HepG2 (cell line): ENCODE data around the gene INPP4B. TPM values are rescaled to one million over a fixed set of nuclear protein-coding genes. Genes with fewer than 3 reads are reported as not detected.

Source experiments
- ATAC-seq: fragments of 200-7000 bp; cut with Tn5 transposase; 3 replicates; pipeline ENCODE4 v1.9.1; 2020; ENCODE audit warnings: mild to moderate bottlenecking, moderate library complexity
- BruUV-seq: library from RNA; stranded (reverse); fragments of 400-500 nt; replicated peaks from 2 replicates; lab custom pipeline; 2021; lab: Mats Ljungman, UMichigan
- CTCF ChIA-PET: fragments of 300-600 bp; formaldehyde crosslinking; extraction: SDS; loops from one replicate; lab custom pipeline; 2021; ENCODE audit warnings: low total read pairs, inconsistent platforms, low intra/inter-chr PET ratio; lab: Yijun Ruan, JAX
- POLR2A ChIA-PET: fragments of 350-600 bp; sonication (Branson Sonifier 250); formaldehyde crosslinking; loops from one replicate; lab custom pipeline; 2020; ENCODE audit warnings: antibody characterized with exemption, inconsistent platforms; lab: Yijun Ruan, JAX
- DNase-seq: peaks from one replicate; pipeline ENCODE4 v3.0.0-alpha.2; 2015; ENCODE audit warnings: low spot score
- FAIRE-seq: peaks from 3 replicates; lab custom pipeline; 2011; peaks lifted over from hg19 to GRCh38; lab: Jason Lieb, UNC
- H2AFZ ChIP-seq: one replicate; pipeline ENCODE4 v1.6.1; 2011; ENCODE audit warnings: low read length, inconsistent platforms
- H3K27ac ChIP-seq: fragments of 300-600 bp; 3 replicates; pipeline ENCODE4 v1.8.0; 2011; ENCODE audit warnings: mixed run types, mild to moderate bottlenecking, mixed read lengths, low read length, inconsistent platforms; ENCODE audit not compliant: insufficient read depth; ENCODE audit errors: extremely low read length
- H3K27me3 ChIP-seq, 2 experiments: fragments of 200-600 bp in 1 of 2; 2 replicates in 1 of 2; 3 replicates in 1 of 2; pipeline versions ENCODE4 v1.6.0 to v1.8.0; 2011; ENCODE audit warnings: low read length in 2 of 2, mild to moderate bottlenecking in 2 of 2, moderate library complexity in 2 of 2, inconsistent platforms in 1 of 2; ENCODE audit not compliant: insufficient read depth in 2 of 2, control insufficient read depth in 1 of 2
- H3K36me3 ChIP-seq, 2 experiments: fragments of 200-600 bp in 1 of 2; replicated peaks in 1 of 2; 2 replicates in 1 of 2; 3 replicates in 1 of 2; pipeline versions ENCODE4 v1.5.1 to v1.8.0; 2011; ENCODE audit warnings: low read length in 2 of 2, inconsistent platforms in 1 of 2; ENCODE audit not compliant: insufficient read depth in 2 of 2, control insufficient read depth in 1 of 2
- H3K4me1 ChIP-seq: 2 replicates; pipeline ENCODE4 v1.5.1; 2012; ENCODE audit warnings: low read length, inconsistent platforms; ENCODE audit not compliant: insufficient read depth
- H3K4me2 ChIP-seq: 2 replicates; pipeline ENCODE4 v1.6.0; 2011; ENCODE audit warnings: low read depth, low read length, inconsistent platforms
- H3K4me3 ChIP-seq, 3 experiments: fragments of 200-600 bp in 1 of 3; sonication (generic), shearing (Covaris generic) in 1 of 3; replicated peaks in 1 of 3; 2 replicates each; pipeline ENCODE4 v1.5.1; 2011 to 2016; ENCODE audit warnings: low read length in 3 of 3, inconsistent platforms in 2 of 3, low read depth in 2 of 3, mild to moderate bottlenecking in 2 of 3, control low read depth in 1 of 3, mixed read lengths in 1 of 3; ENCODE audit not compliant: insufficient read depth in 1 of 3
- H3K79me2 ChIP-seq: one replicate; pipeline ENCODE4 v1.6.1; 2011; ENCODE audit warnings: low read length, inconsistent platforms; ENCODE audit not compliant: insufficient read depth
- H3K9ac ChIP-seq: 2 replicates; pipeline ENCODE4 v1.6.0; 2011; ENCODE audit warnings: mild to moderate bottlenecking, low read depth, low read length, inconsistent platforms; ENCODE audit not compliant: insufficient read depth
- H3K9me3 ChIP-seq: 2 replicates; pipeline ENCODE4 v1.5.1; 2012; ENCODE audit warnings: mild to moderate bottlenecking, low read length
- H4K20me1 ChIP-seq: 2 replicates; pipeline ENCODE4 v1.6.0; 2011; ENCODE audit warnings: inconsistent platforms, mild to moderate bottlenecking, low read length, moderate library complexity; ENCODE audit not compliant: insufficient read depth
- ARHGAP35 ChIP-seq: sonication (generic); formaldehyde crosslinking; IDR thresholded peaks from 2 replicates; pipeline ENCODE4 v1.9.0; 2022; ENCODE audit warnings: mild to moderate bottlenecking, inconsistent platforms, moderate library complexity, missing genetic modification reagents, borderline replicate concordance
- HMG20A ChIP-seq: IDR thresholded peaks from 2 replicates; pipeline ENCODE4 v1.6.1; 2016; ENCODE audit warnings: borderline replicate concordance
- NFIC ChIP-seq: IDR thresholded peaks from 2 replicates; pipeline ENCODE4 v1.6.1; 2012; ENCODE audit warnings: mild to moderate bottlenecking, low read length, inconsistent platforms
- ZFP36L2 ChIP-seq: sonication (generic); formaldehyde crosslinking; IDR thresholded peaks from 2 replicates; pipeline ENCODE4 v1.4.0; 2020; ENCODE audit warnings: missing genetic modification reagents
- ZNF124 ChIP-seq: sonication (generic); formaldehyde crosslinking; IDR thresholded peaks from 2 replicates; pipeline ENCODE4 v1.4.0; 2020; ENCODE audit warnings: missing genetic modification reagents
- ZNF644 ChIP-seq: IDR thresholded peaks from 2 replicates; pipeline ENCODE4 v1.6.1; 2016; ENCODE audit warnings: low read depth
- ZNF652 ChIP-seq: IDR thresholded peaks from 2 replicates; pipeline ENCODE4 v1.6.1; 2016; ENCODE audit warnings: low read depth, borderline replicate concordance
- ZNF761 ChIP-seq: sonication (generic); formaldehyde crosslinking; conservative IDR thresholded peaks from 2 replicates; pipeline ENCODE4 v1.4.0; 2020; ENCODE audit warnings: mild to moderate bottlenecking, missing genetic modification reagents
- WGBS: methylation state at CpG from one replicate; pipeline ENCODE4 v1.1.6; 2017; ENCODE audit warnings: low lambda C conversion rate; 5-methylcytosine and 5-hydroxymethylcytosine counted together
- in situ Hi-C: cut with HindIII; loops from 2 replicates; pipeline ENCODE4 v1.10.0; 2017; ENCODE audit warnings: low pct_unique_long_range_greater_than_20kb; ENCODE audit not compliant: extremely low pct_ligation_motif_present
- intact Hi-C: fragments of 100-400 bp; cut with micrococcal nuclease; formaldehyde crosslinking; loops from one replicate; pipeline ENCODE4 v1.10.0; 2022; ENCODE audit not compliant: unreplicated experiment
- polyA plus RNA-seq, 8 experiments: library from polyadenylated mRNA; depleted of rRNA in 3 of 8; stranded (reverse) in 7 of 8; unstranded in 1 of 8; fragments of >200 nt; fragmentation: Illumina TruSeq in 4 of 8; extraction: Trizol in 4 of 8; gene quantifications; 2 replicates each; pipeline versions ENCODE4 v1.2.1 to v1.2.3, GENCODE V29; 2011 to 2016; ENCODE audit warnings: low read depth in 4 of 8, missing spikeins in 1 of 8, mixed read lengths in 1 of 8; ENCODE audit not compliant: insufficient read depth in 1 of 8
- total RNA-seq, 5 experiments: library from RNA; depleted of rRNA; stranded (reverse); fragments of >200 nt; fragmentation: Illumina TruSeq; extraction: Trizol; gene quantifications; 2 replicates each; pipeline ENCODE4 v1.2.3, GENCODE V29; 2016; ENCODE audit warnings: low read depth in 1 of 5
- TF ChIP-seq, protein P1 (sequence below): sonication (generic); formaldehyde crosslinking; IDR thresholded peaks from 2 replicates; pipeline ENCODE4 v1.5.1; 2020; ENCODE audit warnings: missing genetic modification reagents, mild to moderate bottlenecking, borderline replicate concordance
- TF ChIP-seq, protein P2 (sequence below), 2 experiments: sonication (generic) in 1 of 2; formaldehyde crosslinking in 1 of 2; IDR thresholded peaks; 2 replicates each; pipeline versions ENCODE4 v1.6.1 to v1.9.0; 2014 to 2022; ENCODE audit warnings: antibody characterized with exemption in 1 of 2, borderline replicate concordance in 1 of 2, inconsistent platforms in 1 of 2, low read depth in 1 of 2, missing genetic modification reagents in 1 of 2
- TF ChIP-seq, protein P3 (sequence below): sonication (generic); formaldehyde crosslinking; IDR thresholded peaks from 2 replicates; pipeline ENCODE4 v1.4.0; 2020; ENCODE audit warnings: mild to moderate bottlenecking, missing genetic modification reagents
- TF ChIP-seq, protein P4 (sequence below): sonication (generic); formaldehyde crosslinking; IDR thresholded peaks from 2 replicates; pipeline ENCODE4 v1.5.0; 2020; ENCODE audit warnings: missing genetic modification reagents

Gene INPP4B
- total and polyA plus RNA-seq, 2 of the 13 experiments (the other 11 are each of a cell fraction or from before 2014, with no cell fraction given): not detected

DNA sequence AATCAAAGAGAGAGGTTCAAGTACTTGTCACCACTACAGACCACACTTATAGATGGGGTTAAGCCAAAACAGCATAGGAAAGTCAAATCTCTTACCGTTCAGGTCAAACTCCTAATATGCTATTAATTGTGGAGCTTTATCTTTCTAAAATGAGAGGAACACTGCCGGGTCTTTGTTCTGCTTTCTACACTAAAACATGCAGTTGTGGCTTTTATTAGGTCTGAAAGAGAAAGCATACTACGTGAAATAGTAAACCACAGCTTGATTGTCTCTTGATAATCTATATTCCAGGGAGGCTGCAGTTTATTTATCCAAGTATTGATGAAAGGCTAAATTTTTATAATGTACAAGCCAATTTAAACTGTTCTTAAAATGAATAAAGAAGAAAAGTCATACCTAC lies 12.3 kb upstream of the INPP4B start:
- Histone ChIP-seq H3K79me2 (no peaks in the 10 kb centered on the region), H3K27ac (no peak overlapping the region), H2AFZ (no peak overlapping the region), H3K27me3 (no peaks in the 10 kb centered on the region), H3K9ac (no peak overlapping the region), H4K20me1 (no peaks in the 10 kb centered on the region), H3K36me3 (no peaks in the 10 kb centered on the region)
- POLR2A ChIA-PET: no interaction called here
- FAIRE-seq (no peak), ATAC-seq (no peak)
- in situ Hi-C loops: no loop called here
- BruUV-seq: no TSS peak
- intact Hi-C loops: no loop called here
- TF ChIP-seq ZNF124 (CRISPR knock-in tag) (no peak), ARHGAP35 (CRISPR knock-in tag) (no peak), NFIC (no peak), HMG20A (CRISPR knock-in tag) (no peak), ZNF652 (CRISPR knock-in tag) (no peak), ZFP36L2 (no peak), ZNF761 (CRISPR knock-in tag) (no peak), ZNF644 (CRISPR knock-in tag) (no peak)
- TF ChIP-seq, protein P1, sequence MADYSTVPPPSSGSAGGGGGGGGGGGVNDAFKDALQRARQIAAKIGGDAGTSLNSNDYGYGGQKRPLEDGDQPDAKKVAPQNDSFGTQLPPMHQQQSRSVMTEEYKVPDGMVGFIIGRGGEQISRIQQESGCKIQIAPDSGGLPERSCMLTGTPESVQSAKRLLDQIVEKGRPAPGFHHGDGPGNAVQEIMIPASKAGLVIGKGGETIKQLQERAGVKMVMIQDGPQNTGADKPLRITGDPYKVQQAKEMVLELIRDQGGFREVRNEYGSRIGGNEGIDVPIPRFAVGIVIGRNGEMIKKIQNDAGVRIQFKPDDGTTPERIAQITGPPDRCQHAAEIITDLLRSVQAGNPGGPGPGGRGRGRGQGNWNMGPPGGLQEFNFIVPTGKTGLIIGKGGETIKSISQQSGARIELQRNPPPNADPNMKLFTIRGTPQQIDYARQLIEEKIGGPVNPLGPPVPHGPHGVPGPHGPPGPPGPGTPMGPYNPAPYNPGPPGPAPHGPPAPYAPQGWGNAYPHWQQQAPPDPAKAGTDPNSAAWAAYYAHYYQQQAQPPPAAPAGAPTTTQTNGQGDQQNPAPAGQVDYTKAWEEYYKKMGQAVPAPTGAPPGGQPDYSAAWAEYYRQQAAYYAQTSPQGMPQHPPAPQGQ (CRISPR knock-in tag): no peak
- TF ChIP-seq, protein P2, sequence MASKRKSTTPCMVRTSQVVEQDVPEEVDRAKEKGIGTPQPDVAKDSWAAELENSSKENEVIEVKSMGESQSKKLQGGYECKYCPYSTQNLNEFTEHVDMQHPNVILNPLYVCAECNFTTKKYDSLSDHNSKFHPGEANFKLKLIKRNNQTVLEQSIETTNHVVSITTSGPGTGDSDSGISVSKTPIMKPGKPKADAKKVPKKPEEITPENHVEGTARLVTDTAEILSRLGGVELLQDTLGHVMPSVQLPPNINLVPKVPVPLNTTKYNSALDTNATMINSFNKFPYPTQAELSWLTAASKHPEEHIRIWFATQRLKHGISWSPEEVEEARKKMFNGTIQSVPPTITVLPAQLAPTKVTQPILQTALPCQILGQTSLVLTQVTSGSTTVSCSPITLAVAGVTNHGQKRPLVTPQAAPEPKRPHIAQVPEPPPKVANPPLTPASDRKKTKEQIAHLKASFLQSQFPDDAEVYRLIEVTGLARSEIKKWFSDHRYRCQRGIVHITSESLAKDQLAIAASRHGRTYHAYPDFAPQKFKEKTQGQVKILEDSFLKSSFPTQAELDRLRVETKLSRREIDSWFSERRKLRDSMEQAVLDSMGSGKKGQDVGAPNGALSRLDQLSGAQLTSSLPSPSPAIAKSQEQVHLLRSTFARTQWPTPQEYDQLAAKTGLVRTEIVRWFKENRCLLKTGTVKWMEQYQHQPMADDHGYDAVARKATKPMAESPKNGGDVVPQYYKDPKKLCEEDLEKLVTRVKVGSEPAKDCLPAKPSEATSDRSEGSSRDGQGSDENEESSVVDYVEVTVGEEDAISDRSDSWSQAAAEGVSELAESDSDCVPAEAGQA (IDR thresholded peaks at IDR 0.05; ENCODE audit: low read depth): no peak
- TF ChIP-seq, protein P2 (CRISPR knock-in tag; IDR thresholded peaks at IDR 0.05; ENCODE audit: borderline replicate concordance): no peak
- TF ChIP-seq, protein P3, sequence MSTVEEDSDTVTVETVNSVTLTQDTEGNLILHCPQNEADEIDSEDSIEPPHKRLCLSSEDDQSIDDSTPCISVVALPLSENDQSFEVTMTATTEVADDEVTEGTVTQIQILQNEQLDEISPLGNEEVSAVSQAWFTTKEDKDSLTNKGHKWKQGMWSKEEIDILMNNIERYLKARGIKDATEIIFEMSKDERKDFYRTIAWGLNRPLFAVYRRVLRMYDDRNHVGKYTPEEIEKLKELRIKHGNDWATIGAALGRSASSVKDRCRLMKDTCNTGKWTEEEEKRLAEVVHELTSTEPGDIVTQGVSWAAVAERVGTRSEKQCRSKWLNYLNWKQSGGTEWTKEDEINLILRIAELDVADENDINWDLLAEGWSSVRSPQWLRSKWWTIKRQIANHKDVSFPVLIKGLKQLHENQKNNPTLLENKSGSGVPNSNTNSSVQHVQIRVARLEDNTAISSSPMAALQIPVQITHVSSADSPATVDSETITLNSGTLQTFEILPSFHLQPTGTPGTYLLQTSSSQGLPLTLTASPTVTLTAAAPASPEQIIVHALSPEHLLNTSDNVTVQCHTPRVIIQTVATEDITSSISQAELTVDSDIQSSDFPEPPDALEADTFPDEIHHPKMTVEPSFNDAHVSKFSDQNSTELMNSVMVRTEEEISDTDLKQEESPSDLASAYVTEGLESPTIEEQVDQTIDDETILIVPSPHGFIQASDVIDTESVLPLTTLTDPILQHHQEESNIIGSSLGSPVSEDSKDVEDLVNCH (CRISPR knock-in tag): no peak
- TF ChIP-seq, protein P4, sequence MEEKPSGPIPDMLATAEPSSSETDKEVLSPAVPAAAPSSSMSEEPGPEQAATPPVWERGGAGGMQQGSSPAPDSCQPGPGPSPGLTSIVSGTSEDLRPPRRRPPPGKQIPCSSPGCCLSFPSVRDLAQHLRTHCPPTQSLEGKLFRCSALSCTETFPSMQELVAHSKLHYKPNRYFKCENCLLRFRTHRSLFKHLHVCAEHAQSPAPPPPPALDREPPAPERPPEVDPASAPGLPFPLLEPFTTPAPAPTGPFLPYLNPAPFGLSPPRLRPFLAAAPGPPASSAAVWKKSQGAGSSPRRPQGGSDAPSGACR (CRISPR knock-in tag): no peak
- TF ChIP-seq, all 625 proteins: peak for 0
- Histone ChIP-seq H3K4me1 (no peaks in the 10 kb centered on the region), H3K4me3 (no peak overlapping the region), H3K9me3 (no peaks in the 10 kb centered on the region), H3K4me2 (no peak overlapping the region)
- CTCF ChIA-PET: no interaction called here
- DNase-seq: no peak
- 13% methylated on average over 3 of the region's 3 CpGs for WGBS
